ENCODE measurements around the gene DUSP1.

The DUSP1 gene

DNA sequence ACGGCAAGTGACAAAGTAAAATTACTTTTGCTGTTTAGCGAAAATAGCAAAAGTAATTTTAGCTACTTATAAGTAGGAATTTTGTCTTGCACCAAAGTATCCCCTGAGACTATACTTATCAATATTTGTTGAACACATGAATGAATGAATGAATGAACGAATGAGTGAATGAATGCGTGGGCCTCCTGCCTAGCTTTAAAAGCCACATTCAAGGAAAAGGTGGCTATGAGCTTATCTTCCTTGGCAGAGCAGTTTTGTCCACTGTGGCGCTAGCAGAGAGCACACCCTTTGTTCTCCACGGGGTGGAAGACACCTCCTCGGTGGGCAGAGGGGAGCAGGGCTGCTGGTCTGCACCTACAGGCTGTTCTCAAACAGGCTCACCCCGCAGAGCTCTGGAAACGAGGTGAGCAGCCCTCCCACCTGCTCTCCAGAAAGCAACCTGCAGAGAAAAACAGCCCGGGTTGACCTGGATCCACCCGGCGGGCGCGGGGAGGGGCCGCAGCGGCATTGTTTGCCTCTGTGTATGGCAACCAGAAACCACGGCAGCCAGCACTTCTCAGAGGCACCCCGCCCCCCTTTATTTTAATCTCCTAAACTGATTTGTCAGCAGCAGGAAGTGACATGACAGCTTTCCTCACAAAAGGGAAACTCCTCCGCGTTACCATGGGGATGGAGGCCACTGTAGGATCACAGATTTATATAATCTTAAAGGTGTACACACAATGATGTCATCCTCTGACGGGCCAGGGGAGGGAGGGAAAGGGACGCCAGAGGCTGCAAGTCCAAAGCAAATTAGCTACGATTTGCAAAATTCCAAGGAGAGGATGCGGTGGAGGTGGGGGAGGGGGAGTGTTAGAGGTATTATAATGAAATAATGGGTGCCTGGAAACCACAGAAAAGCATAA, 5.9 kb downstream of the DUSP1 start:
- peak; percentile 87 to 89 for DNase-seq (ENCODE audit: low read depth in 2 of 2, low spot score in 1 of 2)

DNA sequence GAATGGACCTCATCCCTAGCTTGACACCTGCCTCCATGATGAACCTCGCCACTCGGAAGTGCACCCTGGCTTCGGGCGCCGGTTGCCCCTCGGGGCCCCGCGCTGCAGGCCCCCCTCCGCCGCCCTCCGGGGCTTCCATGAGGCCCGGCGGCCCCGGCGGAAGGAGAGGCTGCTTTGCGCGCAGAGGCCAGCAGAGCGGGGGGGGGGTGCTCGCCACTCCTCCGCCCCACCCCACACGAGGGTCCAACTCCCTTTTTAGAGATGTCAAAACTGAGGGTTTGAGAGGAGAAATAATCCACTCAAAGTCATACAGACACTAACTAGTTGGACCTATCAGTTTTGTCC, 7.9 kb downstream of the DUSP1 start:
- DNase-seq (ENCODE audit: low read depth in 2 of 2, low spot score in 1 of 2) = no peak

DNA sequence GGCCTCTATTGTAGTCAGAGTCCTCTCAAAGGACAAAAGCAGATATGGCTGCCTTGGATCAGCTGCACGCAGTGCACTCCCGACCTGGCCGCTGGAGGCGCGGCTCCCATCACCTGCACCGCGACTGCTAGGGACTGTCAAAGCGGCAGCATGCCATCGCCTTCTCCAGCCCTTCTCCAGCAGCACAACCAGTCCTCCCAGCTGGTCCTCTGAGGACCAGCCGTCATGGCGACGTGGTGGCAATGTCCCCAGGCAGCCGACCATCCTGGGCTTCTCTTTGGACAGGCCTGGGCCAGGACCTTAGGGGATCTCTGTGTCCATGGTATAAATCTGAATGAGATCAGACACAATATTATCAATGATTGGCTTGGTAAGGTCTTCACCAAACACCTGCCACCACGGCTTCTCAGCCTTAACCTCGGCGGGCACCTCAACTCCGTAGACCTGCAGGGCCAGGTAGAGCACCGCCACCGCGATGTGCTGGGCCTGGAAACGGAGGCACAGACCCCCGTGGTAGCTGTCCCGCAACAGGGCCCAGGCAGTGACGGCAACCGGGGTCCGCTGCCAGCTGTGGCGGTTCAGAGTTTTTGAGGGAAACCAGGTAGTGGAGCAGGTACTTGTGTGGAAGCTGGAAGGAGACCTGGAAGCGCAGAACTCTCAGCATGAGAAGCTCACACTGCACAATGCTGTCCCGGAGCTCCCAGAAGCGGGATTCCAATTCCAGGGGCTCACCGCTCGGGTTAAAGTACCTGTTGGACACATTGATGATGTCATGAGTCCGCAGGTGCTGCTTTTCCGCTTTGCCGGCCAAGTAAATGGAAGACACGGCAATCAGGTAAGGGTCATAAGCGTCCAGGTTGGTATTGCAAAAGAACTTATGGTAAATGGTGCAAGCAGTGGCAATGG, 8.5 kb downstream of the DUSP1 start:
- DNase-seq (ENCODE audit: low read depth in 2 of 2, low spot score in 1 of 2) = no peak

DNA sequence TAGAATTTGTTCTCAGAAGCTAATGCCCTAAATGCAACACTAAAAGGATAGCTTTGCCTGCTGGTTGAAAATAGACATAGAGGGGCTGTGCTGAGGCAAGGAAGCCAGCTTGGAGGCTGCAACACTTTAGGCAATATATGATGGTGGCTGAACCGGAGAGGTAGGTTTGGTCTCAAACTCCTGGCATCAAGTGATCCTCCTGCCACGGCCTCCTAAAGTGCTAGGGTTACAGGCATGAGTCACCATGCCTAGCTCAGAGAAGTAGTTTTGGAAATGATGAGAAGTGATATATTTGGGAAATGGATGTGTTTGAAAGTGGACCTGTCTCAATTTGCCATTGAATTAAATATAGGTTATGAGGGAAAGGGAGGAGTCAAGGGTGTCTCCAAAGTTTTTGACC, 10.0 kb downstream of the DUSP1 start:
- no peak for DNase-seq (ENCODE audit: low read depth in 2 of 2, low spot score in 1 of 2)

DNA sequence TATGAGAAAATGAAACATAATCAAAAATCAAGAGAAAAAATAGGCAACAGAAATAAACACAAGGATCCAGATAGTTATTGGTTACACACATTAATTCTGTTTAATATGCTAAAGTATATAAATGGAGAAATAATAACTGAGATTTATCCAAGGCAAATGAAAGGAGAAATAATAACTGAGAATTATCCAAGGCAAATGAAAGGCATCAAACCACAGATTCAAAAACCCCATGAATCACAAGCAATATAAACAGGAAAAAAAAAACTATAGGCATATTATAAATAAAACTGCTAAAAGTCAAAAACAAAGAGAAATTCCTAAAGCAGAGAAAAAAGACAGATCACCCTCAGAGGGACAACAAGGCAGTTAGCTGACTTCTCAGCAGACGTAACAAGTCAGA, 10.9 kb downstream of the DUSP1 start:
- no peak for DNase-seq (ENCODE audit: low read depth in 2 of 2, low spot score in 1 of 2)

DNA sequence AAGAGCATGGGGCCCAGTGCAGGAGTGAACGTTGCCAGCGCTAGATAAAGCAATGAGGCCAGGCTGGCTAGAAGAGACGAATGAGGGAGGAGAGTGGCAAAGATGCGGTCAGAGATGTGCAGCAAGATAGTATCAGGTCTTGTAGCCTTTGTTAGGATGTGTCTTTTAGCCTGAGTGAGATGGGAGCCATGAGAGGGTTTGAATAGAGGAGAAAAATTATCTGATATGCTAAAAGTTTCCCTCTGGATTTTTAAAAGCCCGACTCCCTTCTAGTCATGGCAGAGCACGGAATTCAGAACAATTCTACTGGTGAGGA, 12.2 kb downstream of the DUSP1 start:
- DNase-seq (ENCODE audit: low read depth in 2 of 2, low spot score in 1 of 2) = no peak

DNA sequence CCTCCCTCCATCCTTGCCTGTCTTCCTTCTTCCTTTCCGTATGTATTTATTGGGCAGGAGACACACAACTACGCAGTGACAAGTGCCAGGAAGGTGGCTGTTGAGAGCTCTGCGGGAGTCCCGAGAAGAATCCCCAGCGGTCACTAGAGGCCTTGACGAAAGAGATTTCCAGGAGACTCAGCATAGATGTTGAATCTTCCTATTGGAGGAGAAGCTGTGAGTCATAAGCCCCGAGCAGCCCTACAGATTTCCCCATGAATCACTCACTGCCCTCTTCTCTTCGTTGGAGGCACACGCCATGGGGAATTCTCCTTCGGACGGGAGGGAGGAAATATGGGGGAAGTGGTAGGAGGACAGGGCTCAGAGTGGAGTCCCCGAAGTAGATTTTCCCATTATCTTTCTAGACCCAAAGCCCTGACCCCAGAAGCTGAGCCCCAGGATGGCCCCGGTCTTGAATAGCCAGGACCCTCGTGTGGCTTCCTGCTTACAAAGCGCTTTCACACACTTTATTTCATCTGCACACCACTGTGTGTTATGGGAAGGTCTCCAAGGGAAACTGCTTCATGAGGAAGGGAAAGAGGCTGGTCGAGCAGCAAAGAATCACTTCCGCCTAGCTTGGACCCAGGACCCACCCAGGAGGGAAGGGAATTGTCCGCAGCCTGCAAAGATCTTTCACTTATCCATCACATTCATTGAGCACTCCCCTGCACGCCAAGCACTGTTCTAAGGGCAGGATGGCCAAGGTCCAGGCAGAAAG, 12.7 kb downstream of the DUSP1 start:
- no peak for DNase-seq (ENCODE audit: low read depth in 2 of 2, low spot score in 1 of 2)

DNA sequence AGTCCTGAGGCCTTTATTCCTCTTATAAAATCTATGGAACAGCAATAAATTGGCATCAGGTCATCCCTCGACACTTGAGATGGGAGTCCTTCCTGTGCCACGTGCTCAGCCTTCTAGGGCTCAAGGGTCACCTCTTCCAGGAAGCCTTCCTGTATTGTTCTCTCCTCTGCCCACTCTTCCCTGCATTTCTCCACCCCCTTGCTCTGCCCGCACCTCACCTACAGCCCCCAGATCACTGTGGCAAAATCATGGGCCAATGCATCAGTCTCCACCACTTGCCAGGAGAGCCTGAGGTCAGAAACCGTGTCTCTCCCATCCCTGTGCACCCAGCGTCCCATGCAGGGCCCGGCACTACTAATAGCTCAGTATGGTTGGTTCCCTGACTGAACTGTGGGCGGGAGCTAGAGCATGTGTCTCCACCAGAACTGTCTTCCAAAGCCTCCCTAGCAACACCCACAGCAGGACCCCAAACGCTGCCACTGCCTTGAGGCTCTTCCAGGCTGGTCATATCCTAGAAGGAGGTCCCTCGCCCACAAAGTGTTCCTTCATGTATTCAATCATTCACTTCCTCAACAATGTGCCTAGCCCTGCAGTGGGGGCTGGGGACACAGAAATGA, 13.5 kb downstream of the DUSP1 start:
- DNase-seq (ENCODE audit: low read depth in 2 of 2, low spot score in 1 of 2) = no peak

DNA sequence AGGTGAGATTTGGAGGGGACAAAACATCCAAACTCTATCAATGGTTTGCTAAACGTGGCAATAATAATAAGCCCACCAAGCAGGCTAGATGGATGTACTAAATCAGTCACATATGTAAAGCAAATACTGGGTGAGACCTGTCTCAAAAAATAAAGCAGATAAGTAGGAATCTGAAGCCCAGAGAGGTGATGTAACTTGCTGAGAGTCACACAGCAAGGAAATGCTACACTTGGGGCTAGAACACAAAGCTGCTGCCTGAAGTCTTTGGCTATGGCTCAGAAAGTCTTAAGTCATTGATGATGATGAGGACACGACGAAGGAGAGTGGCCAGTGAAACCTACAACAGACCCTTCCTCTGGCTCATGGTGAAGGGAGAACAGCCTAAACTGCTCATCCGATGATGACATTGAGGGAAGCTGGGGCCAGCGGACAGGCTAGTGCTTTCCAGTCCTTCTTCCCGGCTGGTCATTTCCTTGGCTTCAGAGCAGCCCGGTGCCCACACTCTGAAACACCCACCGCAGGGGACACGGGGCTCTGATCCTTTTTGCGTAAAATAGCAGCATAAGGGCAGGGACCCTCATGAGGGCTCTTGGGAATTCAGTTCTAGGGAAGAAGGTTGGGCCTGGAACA, 14.1 kb downstream of the DUSP1 start:
- DNase-seq (ENCODE audit: low read depth in 2 of 2, low spot score in 1 of 2) = no peak

DNA sequence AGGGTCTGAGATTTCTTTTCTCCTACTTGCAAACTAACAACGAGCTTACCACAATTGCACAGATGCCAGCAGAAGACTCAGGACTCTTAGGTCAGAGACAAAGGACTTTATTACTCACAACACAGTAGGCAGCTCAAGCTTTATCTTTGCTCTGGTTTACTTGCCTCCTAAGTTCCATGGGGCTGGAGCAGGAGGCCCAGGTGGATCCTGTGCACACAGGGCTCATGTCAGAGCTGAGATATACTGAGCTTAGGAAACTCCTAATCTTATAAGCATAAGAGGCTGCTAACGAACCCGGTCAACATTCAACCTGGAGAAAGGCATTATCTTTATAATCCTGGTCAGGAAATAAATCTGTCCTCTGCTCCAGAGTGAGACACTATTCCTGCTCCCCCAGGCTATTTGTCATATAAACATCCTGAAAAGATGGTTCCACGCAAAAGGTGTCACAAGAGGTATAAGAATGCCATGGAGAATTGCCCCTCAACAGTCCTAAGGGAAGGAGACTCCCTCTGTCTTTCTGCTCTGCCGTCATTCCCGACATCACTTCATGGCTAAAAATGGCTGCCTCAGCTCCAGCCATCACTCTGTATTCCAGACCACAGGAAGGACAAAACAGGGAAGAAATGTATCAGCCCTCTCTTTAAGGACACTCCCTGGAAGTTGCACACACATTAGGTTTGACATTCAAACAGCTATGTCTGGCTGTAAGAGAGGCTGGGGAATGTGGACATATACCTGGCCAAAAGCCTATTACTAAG, 16.2 kb downstream of the DUSP1 start:
- no peak for DNase-seq (ENCODE audit: low read depth in 2 of 2, low spot score in 1 of 2)

DNA sequence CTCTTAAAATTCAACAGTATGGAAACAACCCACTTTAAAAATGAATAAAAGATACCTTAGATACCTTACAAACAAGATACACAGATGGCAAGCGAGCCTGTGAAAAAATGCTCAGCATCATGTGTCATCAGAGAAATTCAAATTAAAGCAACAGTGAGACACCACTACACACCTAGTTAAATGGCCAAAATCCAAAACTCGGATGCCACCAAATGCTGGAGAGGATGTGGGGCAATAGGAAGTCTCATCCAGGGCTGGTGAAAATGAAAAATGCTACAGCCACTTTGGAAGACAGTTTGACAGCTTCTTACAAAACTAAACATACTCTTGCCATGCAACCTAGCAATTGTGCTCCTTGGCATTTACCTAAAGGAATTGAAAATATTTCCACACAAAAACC, 17.9 kb downstream of the DUSP1 start:
- DNase-seq (ENCODE audit: low read depth in 2 of 2, low spot score in 1 of 2) = no peak

DNA sequence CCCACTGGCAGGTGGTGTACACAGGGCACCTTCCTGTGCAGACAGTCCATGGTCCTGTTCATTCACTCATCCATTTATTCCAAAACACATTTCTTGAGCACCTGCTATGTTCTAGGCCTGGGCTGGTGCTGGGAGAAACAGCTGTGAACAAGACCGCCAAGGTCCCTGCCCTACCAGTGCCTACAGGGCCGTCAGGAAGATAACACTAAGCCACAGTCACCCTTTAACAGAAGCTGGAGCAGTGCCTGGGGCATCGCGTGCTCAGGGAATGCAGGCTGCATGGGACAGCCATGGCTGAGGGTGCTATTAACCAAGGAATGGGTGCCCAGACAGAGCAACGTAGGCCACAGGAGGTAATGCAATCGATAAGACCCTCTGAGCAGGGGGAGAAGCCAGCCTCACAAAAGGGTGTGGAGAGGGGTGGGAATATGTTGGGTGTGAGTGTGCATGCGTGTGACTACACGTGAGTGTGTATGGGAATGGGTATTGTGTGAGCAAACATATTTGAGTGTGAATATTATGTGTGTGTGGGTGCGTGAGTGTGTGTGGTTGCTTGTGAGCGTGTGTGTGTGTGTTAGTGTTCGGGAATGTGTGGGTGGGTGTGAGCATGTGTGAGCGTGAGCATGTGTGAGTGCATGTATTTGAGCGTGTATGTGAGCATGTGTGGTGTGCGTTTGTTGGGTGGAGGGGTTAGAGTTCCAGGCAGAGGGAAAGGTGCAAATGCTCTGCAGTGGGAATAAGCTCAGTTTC, 19.1 kb downstream of the DUSP1 start:
- no peak for DNase-seq (ENCODE audit: low read depth in 2 of 2, low spot score in 1 of 2)

DNA sequence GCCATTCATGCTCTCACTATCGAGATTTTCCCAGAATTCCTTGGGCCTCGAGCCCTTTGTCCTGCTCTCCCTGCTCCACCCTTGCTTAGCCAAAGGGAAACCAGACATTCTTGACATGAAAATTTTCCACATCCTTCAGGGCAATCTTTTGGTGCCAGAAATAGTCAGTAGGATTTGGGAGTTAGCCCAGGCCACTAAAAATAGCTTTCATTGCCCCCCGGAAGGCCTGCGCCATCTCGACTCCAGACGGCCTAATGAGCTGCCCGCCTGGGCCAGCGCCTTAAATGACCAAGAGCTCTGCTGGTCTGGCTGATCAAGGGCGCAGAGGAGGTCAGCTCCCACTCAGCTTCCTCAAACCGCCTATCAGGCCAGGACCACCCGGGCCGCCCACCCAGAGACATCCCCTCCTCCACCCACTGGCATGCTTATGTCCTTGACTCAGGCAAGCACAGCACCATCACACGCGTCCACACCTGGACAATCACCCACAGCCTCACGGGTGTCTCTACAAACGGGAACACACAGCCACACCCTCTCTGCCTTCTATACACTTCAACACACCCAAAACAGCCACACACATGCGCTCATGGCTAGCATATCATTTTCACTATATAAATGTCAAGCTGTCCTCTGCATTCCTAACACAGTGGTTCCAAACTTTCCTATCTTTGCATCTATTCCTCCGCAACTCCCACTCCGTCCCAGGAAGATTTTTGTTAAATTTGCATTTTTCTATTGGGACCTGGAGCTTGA, 20.9 kb downstream of the DUSP1 start:
- no peak for DNase-seq (ENCODE audit: low read depth in 2 of 2, low spot score in 1 of 2)

DNA sequence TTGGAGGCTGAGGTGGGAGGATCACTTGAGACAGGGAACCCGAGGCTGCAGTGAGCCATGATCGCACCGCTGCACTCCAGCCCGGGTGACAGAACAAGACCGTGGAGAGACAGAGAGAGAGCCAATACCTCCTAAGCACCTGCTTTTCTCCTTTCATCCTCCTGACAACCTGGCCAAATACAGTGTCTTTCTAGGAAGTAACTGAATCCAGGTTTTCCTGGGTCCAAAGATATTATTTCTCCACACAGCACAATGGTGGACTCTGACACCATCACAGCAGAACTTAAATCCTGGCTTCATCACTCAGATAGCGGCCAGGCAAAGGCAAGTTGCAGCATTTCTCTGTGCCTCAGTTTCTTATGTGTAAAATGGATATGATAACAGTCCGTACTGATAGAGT, 21.9 kb downstream of the DUSP1 start:
- no peak for DNase-seq (ENCODE audit: low read depth in 2 of 2, low spot score in 1 of 2)

DNA sequence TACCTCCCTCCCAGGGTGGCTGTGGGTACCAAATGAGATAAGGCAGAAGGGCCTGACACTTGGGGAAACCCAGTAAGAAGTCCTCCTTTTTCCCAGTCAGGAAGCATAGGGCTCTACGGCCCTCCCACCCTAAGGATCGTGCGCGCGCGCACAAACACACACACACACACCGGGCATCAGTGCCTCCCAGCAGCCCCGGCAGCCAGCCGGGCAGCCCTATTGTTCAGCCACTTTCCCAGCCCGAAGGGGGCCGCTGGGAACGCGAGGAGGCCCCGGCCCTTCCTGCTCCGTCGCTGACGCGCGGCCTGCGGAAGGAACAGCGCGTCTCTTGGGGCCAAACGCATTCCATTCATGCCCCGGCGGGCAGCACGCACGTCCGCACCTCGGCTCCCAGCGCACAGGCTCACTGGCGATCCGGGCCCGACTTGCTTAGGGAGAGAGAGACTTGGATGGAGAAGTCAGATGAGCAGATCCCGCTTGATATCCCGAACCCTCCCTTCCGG, 22.6 kb downstream of the DUSP1 start:
- DNase-seq (ENCODE audit: low read depth in 2 of 2, low spot score in 1 of 2) = no peak

DNA sequence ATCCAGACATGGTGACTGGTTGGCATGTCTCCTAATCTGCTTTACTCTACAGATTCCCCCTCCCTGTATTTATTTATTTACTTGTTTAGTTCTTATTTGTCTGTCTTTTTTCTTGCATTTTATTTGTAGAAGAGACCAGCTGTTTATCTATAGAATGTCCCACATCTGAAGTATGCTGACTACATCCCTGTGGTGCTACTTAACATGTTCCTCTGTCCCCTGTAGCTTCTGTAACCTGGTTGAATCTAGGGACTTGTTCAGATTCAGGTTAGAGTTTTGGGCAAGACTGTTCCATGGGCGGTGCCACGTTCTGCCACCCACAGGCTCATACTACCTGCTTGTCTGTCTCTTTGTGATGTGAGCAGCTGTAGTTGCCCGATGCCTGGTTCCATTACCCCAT, 23.5 kb downstream of the DUSP1 start:
- DNase-seq (ENCODE audit: low read depth in 2 of 2, low spot score in 1 of 2) = no peak

DNA sequence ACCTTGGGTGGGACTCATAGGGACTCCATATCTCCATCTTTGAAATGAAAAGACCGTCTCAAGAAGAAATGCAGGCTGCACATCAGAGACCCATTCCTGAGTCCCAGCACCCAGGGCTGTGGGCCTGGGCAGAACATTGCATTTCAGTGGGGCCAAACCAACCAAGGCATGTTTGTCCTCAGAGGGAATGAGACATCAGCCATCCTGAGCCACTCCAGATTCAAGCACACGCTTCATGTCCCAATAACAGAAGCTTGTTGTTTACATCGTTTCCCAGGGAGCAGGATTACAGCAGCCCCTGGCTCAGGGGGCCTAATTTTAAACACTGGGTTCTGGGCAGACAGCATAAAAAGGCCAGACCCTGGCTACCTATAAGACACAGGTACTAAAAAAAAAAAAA, 24.3 kb downstream of the DUSP1 start:
- no peak for DNase-seq (ENCODE audit: low read depth in 2 of 2, low spot score in 1 of 2)

DNA sequence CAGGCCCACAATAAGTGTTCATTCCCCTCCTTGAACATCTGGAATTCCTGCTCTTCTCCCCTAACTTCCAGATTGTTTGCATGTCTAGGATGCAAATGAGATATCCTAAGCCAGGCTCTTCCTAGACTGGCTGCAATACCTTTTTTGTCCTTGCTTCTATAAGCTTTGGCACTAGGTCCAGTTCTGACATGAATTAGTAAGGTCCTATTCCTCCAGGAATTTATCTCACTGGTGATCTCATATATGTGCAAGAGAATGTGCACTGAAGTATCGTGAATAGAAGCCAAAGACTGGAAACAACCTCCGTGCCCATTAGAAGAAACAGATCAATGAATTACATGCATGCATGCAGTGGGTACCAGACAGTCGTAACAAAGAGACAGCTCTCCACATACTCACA, 25.2 kb downstream of the DUSP1 start:
- DNase-seq (ENCODE audit: low read depth in 2 of 2, low spot score in 1 of 2) = no peak

DNA sequence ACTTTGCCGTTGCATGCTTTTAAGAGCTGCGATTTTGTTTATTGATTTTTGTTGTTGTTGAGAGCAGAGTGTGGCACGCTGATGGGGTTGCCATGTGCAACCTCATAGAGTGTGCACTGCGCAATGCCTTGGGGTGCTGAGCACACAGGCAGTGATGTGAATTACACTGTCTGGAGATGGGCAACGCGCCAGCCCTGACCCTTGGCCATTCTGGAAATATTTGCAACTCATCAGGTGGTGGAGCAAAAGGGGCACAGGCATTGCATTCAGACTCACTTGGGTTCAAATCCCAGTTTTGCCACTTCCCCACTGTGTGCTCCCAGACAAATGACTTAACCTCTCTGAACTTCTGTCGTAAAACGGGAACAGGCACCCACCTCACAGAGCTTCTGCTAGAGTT, 25.6 kb downstream of the DUSP1 start:
- no peak for DNase-seq (ENCODE audit: low read depth in 2 of 2, low spot score in 1 of 2)
